ENCODE results near the gene PRIM2.
"Not testable (repeated sequence)": the region's sequence is repeated elsewhere in the genome, so short reads cannot be mapped to it uniquely, and the experiment has no call there.

The PRIM2 gene

GRCh38 chr6:57505251-57505650, 187.8 kb downstream of the PRIM2 start:
- not testable (repeated sequence) for DNase-seq (ENCODE audit: low read depth)

- not testable (repeated sequence) for DNase-seq (ENCODE audit: low read depth)
Measured at GRCh38 chr6:57510390-57510789, 193.0 kb downstream of the PRIM2 start.

- not testable (repeated sequence) for DNase-seq (ENCODE audit: low read depth)
Measured at GRCh38 chr6:57515171-57515570, 197.7 kb downstream of the PRIM2 start.

GRCh38 chr6:57515845-57516244, 198.4 kb downstream of the PRIM2 start:
- not testable (repeated sequence) for DNase-seq (ENCODE audit: low read depth)

GRCh38 chr6:57516776-57517175, 199.3 kb downstream of the PRIM2 start:
- DNase-seq (ENCODE audit: low read depth) = not testable (repeated sequence)

- not testable (repeated sequence) for DNase-seq (ENCODE audit: low read depth)
Measured at GRCh38 chr6:57519198-57519597, 201.8 kb downstream of the PRIM2 start.

- DNase-seq (ENCODE audit: low read depth) = not testable (repeated sequence)
Measured at GRCh38 chr6:57521085-57521484, 203.7 kb downstream of the PRIM2 start.

- not testable (repeated sequence) for DNase-seq (ENCODE audit: low read depth)
Measured at GRCh38 chr6:57523221-57523620, 205.8 kb downstream of the PRIM2 start.

- not testable (repeated sequence) for DNase-seq (ENCODE audit: low read depth)
Measured at GRCh38 chr6:57529755-57530154, 212.3 kb downstream of the PRIM2 start.

- DNase-seq (ENCODE audit: low read depth) = not testable (repeated sequence)
Measured at GRCh38 chr6:57532660-57533059, 215.2 kb downstream of the PRIM2 start.

GRCh38 chr6:57535121-57535520, 217.7 kb downstream of the PRIM2 start:
- DNase-seq (ENCODE audit: low read depth) = not testable (repeated sequence)

- not testable (repeated sequence) for DNase-seq (ENCODE audit: low read depth)
Measured at GRCh38 chr6:57535994-57536393, 218.6 kb downstream of the PRIM2 start.

GRCh38 chr6:57537916-57538315, 220.5 kb downstream of the PRIM2 start:
- not testable (repeated sequence) for DNase-seq (ENCODE audit: low read depth)

- not testable (repeated sequence) for DNase-seq (ENCODE audit: low read depth)
Measured at GRCh38 chr6:57551961-57552360, 234.5 kb downstream of the PRIM2 start.

- not testable (repeated sequence) for DNase-seq (ENCODE audit: low read depth)
Measured at GRCh38 chr6:57557855-57558254, 240.4 kb downstream of the PRIM2 start.

GRCh38 chr6:57559170-57559569, 241.7 kb downstream of the PRIM2 start:
- not testable (repeated sequence) for DNase-seq (ENCODE audit: low read depth)

- not testable (repeated sequence) for DNase-seq (ENCODE audit: low read depth)
Measured at GRCh38 chr6:57562233-57562632, 244.8 kb downstream of the PRIM2 start.

- DNase-seq (ENCODE audit: low read depth) = not testable (repeated sequence)
Measured at GRCh38 chr6:57572119-57572518, 254.7 kb downstream of the PRIM2 start.

GRCh38 chr6:57572844-57573243, 255.4 kb downstream of the PRIM2 start:
- not testable (repeated sequence) for DNase-seq (ENCODE audit: low read depth)

- DNase-seq (ENCODE audit: low read depth) = not testable (repeated sequence)
Measured at GRCh38 chr6:57577023-57577422, 259.6 kb downstream of the PRIM2 start.

- not testable (repeated sequence) for DNase-seq (ENCODE audit: low read depth)
Measured at GRCh38 chr6:57579489-57579888, 262.1 kb downstream of the PRIM2 start.

GRCh38 chr6:57581586-57581985, 264.2 kb downstream of the PRIM2 start:
- not testable (repeated sequence) for DNase-seq (ENCODE audit: low read depth)

GRCh38 chr6:57601105-57601504, 283.7 kb downstream of the PRIM2 start:
- not testable (repeated sequence) for DNase-seq (ENCODE audit: low read depth)

GRCh38 chr6:57605303-57605702, 287.9 kb downstream of the PRIM2 start:
- DNase-seq (ENCODE audit: low read depth) = not testable (repeated sequence)
